Right renal cortex interstitium (tissue), 3 donors: ENCODE results near the gene ELFN1. TPM values are rescaled to one million over a fixed set of nuclear protein-coding genes. Genes with fewer than 3 reads are reported as not detected.
"Not testable (repeated sequence)": the region's sequence is repeated elsewhere in the genome, so short reads cannot be mapped to it uniquely, and the experiment has no call there.

Experiments
- DNase-seq, 3 donors: peaks; one replicate each; pipeline ENCODE4 v3.0.0-alpha.2; 2013; ENCODE audit warnings: low read depth in 3 of 3, low spot score in 2 of 3
- polyA plus RNA-seq, 3 donors: library from polyadenylated mRNA; unstranded; fragments of 120-200 nt; gene quantifications; one replicate each; pipeline ENCODE4 v1.2.1, GENCODE V29; 2013; ENCODE audit not compliant: insufficient read length in 3 of 3

ELFN1 gene
- polyA plus RNA-seq, 3 donors = 10.6 to 12.3 (median 11.8) TPM

- no peak for DNase-seq
Measured at GRCh38 chr7:1706381-1706720, 36.3 kb downstream of the ELFN1 start.

GRCh38 chr7:1706721-1707613 lies 36.9 kb downstream of the ELFN1 start:
- DNase-seq = no peak

- DNase-seq = no peak
Measured at GRCh38 chr7:1707756-1708595, 37.9 kb downstream of the ELFN1 start.

- no peak for DNase-seq
Measured at GRCh38 chr7:1708596-1709251, 38.6 kb downstream of the ELFN1 start.

GRCh38 chr7:1709281-1709680 lies 39.2 kb downstream of the ELFN1 start:
- DNase-seq = no peak

GRCh38 chr7:1709900-1710299 lies 39.8 kb downstream of the ELFN1 start:
- no peak for DNase-seq

- DNase-seq = no peak
Measured at GRCh38 chr7:1710936-1711335, 40.9 kb downstream of the ELFN1 start.

GRCh38 chr7:1712907-1713501 lies 42.9 kb downstream of the ELFN1 start:
- DNase-seq = no peak

- peak in 1 of 3 donors; percentile 27 for DNase-seq
Measured at GRCh38 chr7:1713502-1714484, 43.7 kb downstream of the ELFN1 start.

GRCh38 chr7:1714583-1715330 lies 44.7 kb downstream of the ELFN1 start:
- no peak for DNase-seq

GRCh38 chr7:1715331-1715625 lies 45.2 kb downstream of the ELFN1 start:
- DNase-seq = no peak

GRCh38 chr7:1715671-1716074 lies 45.6 kb downstream of the ELFN1 start:
- DNase-seq = no peak

GRCh38 chr7:1716263-1717094 lies 46.4 kb downstream of the ELFN1 start:
- DNase-seq = no peak

GRCh38 chr7:1717095-1717483 lies 47.0 kb downstream of the ELFN1 start:
- no peak for DNase-seq

GRCh38 chr7:1717903-1718676 lies 48.0 kb downstream of the ELFN1 start:
- DNase-seq = no peak

- DNase-seq = not testable (repeated sequence)
Measured at GRCh38 chr7:1718850-1719249, 48.8 kb downstream of the ELFN1 start.

- not testable (repeated sequence) for DNase-seq
Measured at GRCh38 chr7:1719256-1719655, 49.2 kb downstream of the ELFN1 start.

- no peak for DNase-seq
Measured at GRCh38 chr7:1719913-1720312, 49.8 kb downstream of the ELFN1 start.
